ENCODE measurements around the gene SLFN14. TPM values are rescaled to one million over a fixed set of nuclear protein-coding genes. Genes with fewer than 3 reads are reported as not detected.

SLFN14 gene
- total and polyA plus RNA-seq, 12 donors: 0.39 TPM; not detected in 11

DNA sequence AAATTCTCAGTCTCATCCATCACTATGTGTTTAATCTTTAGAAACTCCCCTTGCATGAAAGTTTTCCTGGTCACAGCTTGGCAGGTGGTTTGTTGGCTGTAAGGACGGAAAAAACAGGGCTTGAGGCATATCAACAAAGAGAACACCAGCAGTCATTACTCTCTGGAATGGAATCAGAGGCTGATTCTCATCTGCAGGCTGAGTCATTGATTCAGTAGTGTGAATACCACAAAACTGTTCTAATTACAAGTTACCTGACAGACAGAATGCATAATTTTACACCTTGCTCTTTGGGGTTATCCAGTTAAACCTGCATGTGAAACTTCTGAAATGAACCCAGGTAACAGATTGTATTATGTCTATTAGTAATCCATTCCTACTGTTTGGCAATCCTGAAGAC, 11.6 kb downstream of the SLFN14 start:
- intact Hi-C loops (cut with DNase I): no loop called here
- Histone ChIP-seq H3K36me3 (replicated peaks in 1 of 2) (no peaks in the 10 kb centered on the region), H3K9me3 (replicated peaks in 1 of 3) (no peaks in the 10 kb centered on the region), H3K27me3 (no peaks in the 10 kb centered on the region), H3K4me1 (replicated peaks in 1 of 2) (no peaks in the 10 kb centered on the region), H3K27ac (no peak overlapping the region), H3K4me3 (no peak overlapping the region)
- DNase-seq: no peak
- WGBS, 4 donors: 40 to 64% (median 55%) methylated on average over 1 of the region's 1 CpG
- TF ChIP-seq, protein P1, sequence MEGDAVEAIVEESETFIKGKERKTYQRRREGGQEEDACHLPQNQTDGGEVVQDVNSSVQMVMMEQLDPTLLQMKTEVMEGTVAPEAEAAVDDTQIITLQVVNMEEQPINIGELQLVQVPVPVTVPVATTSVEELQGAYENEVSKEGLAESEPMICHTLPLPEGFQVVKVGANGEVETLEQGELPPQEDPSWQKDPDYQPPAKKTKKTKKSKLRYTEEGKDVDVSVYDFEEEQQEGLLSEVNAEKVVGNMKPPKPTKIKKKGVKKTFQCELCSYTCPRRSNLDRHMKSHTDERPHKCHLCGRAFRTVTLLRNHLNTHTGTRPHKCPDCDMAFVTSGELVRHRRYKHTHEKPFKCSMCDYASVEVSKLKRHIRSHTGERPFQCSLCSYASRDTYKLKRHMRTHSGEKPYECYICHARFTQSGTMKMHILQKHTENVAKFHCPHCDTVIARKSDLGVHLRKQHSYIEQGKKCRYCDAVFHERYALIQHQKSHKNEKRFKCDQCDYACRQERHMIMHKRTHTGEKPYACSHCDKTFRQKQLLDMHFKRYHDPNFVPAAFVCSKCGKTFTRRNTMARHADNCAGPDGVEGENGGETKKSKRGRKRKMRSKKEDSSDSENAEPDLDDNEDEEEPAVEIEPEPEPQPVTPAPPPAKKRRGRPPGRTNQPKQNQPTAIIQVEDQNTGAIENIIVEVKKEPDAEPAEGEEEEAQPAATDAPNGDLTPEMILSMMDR (IDR thresholded peaks at IDR 0.05): no peak
- TF ChIP-seq POLR2A (IDR thresholded peaks at IDR 0.05): no peak

DNA sequence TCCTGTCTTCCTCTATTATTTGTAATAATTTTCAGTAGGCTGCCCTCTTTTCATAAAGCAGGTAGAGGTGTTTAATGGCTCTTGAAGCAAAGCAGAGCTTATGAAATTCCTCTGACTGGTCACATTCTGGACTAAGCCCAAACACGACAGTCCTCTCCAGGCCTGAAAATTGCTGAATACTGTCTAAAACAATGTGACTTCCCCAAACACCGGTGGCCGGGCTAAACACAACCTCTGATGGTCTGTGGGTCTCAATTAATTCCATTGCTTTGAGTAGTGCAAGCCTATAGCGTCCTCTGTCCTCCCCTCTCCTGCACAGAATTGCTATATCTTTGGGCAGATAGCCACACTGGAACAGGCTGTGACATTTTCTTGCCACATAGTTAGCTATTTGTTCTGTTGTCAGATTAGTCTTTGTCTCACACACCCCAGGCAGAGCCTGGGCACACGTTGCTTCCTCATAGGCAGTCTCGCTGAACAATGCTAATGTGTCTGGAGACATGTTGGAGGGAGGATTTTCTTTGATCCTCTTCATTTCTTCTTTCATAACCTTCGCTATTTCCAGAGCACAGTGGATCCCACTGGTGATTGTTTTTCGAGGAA, 12.3 kb downstream of the SLFN14 start:
- no peak for TF ChIP-seq POLR2A (IDR thresholded peaks at IDR 0.05)
- TF ChIP-seq, protein P1 (IDR thresholded peaks at IDR 0.05): no peak
- 46 to 62% (median 59%) methylated on average over 8 of the region's 8 CpGs for WGBS, 4 donors
- H3K4me1 ChIP-seq (replicated peaks in 1 of 2): no peaks in the 10 kb centered on the region
- H3K27me3 ChIP-seq: no peaks in the 10 kb centered on the region
- peak in 1 of 7 donors; percentile 11 for DNase-seq
- intact Hi-C loops (cut with DNase I): no loop called here
- H3K4me3 ChIP-seq: no peak overlapping the region
- peak overlapping the region in 1 of 5 donors; percentile 40 for H3K27ac ChIP-seq
- H3K36me3 ChIP-seq (replicated peaks in 1 of 2): no peaks in the 10 kb centered on the region
- no peaks in the 10 kb centered on the region for H3K9me3 ChIP-seq (replicated peaks in 1 of 3)

- no peaks in the 10 kb centered on the region for H3K4me1 ChIP-seq (replicated peaks in 1 of 2)
- intact Hi-C loops (cut with DNase I): no loop called here
- WGBS, 4 donors: 54 to 73% (median 66%) methylated on average over 1 of the region's 1 CpG
These were observed 14.1 kb downstream of the SLFN14 start for GRCh38 chr17:35546487-35546886.

GRCh38 chr17:35545150-35545549, 15.5 kb downstream of the SLFN14 start:
- Histone ChIP-seq H3K9me3 (replicated peaks in 1 of 3) (no peaks in the 10 kb centered on the region), H3K4me1 (replicated peaks in 1 of 2) (no peaks in the 10 kb centered on the region), H3K4me3 (no peak overlapping the region), H3K27ac (no peak overlapping the region), H3K27me3 (no peaks in the 10 kb centered on the region), H3K36me3 (replicated peaks in 1 of 2) (no peaks in the 10 kb centered on the region)
- intact Hi-C loops (cut with DNase I): no loop called here
- TF ChIP-seq, protein P1 (IDR thresholded peaks at IDR 0.05): no peak
- no peak for TF ChIP-seq POLR2A (IDR thresholded peaks at IDR 0.05)
- no peak for DNase-seq
- WGBS, 4 donors: 73 to 81% (median 77%) methylated on average over 1 of the region's 1 CpG

More at GRCh38 chr17:35546487-35546886, 14.1 kb downstream of the SLFN14 start:
- H3K9me3 ChIP-seq (replicated peaks in 1 of 3): no peaks in the 10 kb centered on the region
- no peak for DNase-seq
- no peaks in the 10 kb centered on the region for H3K27me3 ChIP-seq
- no peak for TF ChIP-seq POLR2A (IDR thresholded peaks at IDR 0.05)
- H3K4me3 ChIP-seq: no peak overlapping the region
- no peak overlapping the region for H3K27ac ChIP-seq
- H3K36me3 ChIP-seq (replicated peaks in 1 of 2): no peaks in the 10 kb centered on the region

DNA sequence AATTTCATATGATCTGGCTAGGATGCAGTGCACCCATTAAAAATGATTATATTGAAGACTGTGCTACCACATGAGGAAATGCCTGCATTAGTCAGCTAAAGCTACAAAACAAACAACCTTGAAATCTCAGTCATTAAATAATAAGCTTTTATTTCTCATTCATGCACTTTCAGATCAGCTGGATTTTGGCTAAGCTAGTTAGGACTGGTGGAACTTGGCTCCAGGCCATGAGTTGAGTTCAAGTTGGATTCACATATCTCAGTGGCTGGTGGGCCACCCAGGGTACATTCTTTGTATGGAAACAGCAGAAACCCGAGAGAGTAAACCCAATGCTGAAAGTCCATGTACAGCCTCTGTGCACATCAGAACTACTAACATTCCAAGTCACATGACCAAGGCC, 16.8 kb downstream of the SLFN14 start:
- Histone ChIP-seq H3K36me3 (replicated peaks in 1 of 2) (no peaks in the 10 kb centered on the region), H3K4me3 (no peak overlapping the region), H3K9me3 (replicated peaks in 1 of 3) (no peaks in the 10 kb centered on the region), H3K4me1 (replicated peaks in 1 of 2) (no peaks in the 10 kb centered on the region), H3K27ac (no peak overlapping the region), H3K27me3 (no peaks in the 10 kb centered on the region)
- intact Hi-C loops (cut with DNase I): loop anchor here in 1 of 2 donors (5.0 kb wide), 1 partner anchor 372 kb away; no protein-coding TSS in a partner anchor
- TF ChIP-seq, protein P1 (IDR thresholded peaks at IDR 0.05): no peak
- no peak for TF ChIP-seq POLR2A (IDR thresholded peaks at IDR 0.05)
- no peak for DNase-seq
- WGBS, 4 donors: 43 to 69% (median 54%) methylated on average over 1 of the region's 1 CpG
